Neuronal stem cell (in vitro differentiated cells): ENCODE measurements around the gene ERP44.

Experiments used
- DNase-seq: peaks from one replicate; pipeline ENCODE4 v3.0.0-alpha.2; 2013; ENCODE audit warnings: low spot score
- H2AFZ ChIP-seq: one replicate; pipeline ENCODE4 v1.6.1; 2013; ENCODE audit warnings: mild to moderate bottlenecking, low read length, inconsistent platforms
- H2AK5ac ChIP-seq: 2 replicates; pipeline ENCODE4 v1.6.1; 2013; ENCODE audit warnings: low read depth, mild to moderate bottlenecking, inconsistent platforms, low read length, moderate library complexity, mixed read lengths
- H2BK120ac ChIP-seq: 2 replicates; pipeline ENCODE4 v1.6.1; 2013; ENCODE audit warnings: low read depth, mild to moderate bottlenecking, inconsistent platforms, low read length, moderate library complexity, mixed read lengths
- H2BK12ac ChIP-seq: one replicate; pipeline ENCODE4 v1.6.1; 2013; ENCODE audit warnings: low read length, inconsistent platforms
- H2BK15ac ChIP-seq: 2 replicates; pipeline ENCODE4 v1.6.1; 2013; ENCODE audit warnings: mild to moderate bottlenecking, low read length, inconsistent platforms, mixed read lengths
- H2BK5ac ChIP-seq: one replicate; pipeline ENCODE4 v1.6.1; 2013; ENCODE audit warnings: inconsistent platforms, mild to moderate bottlenecking, low read length, moderate library complexity
- H3K14ac ChIP-seq: one replicate; pipeline ENCODE4 v1.6.1; 2013; ENCODE audit warnings: low read length, inconsistent platforms
- H3K18ac ChIP-seq: 2 replicates; pipeline ENCODE4 v1.6.1; 2013; ENCODE audit warnings: low read length, inconsistent platforms
- H3K23ac ChIP-seq: 2 replicates; pipeline ENCODE4 v1.6.1; 2013; ENCODE audit warnings: low read depth, mild to moderate bottlenecking, mixed read lengths, low read length, inconsistent platforms; ENCODE audit not compliant: poor library complexity
- H3K27ac ChIP-seq: replicated peaks from 3 replicates; pipeline ENCODE4 v1.5.1; 2013; ENCODE audit warnings: low read length, inconsistent platforms
- H3K27me3 ChIP-seq, 3 experiments: 2 replicates each; pipeline ENCODE4 v1.6.1; 2013; ENCODE audit warnings: low read length in 3 of 3, mild to moderate bottlenecking in 2 of 3, inconsistent platforms in 1 of 3, low read depth in 1 of 3, mixed read lengths in 1 of 3, moderate library complexity in 1 of 3; ENCODE audit not compliant: control insufficient read depth in 3 of 3, insufficient read depth in 3 of 3
- H3K36me3 ChIP-seq, 2 donors: replicated peaks in 1 of 2; 2 replicates each; pipeline ENCODE4 v1.6.1; 2013; ENCODE audit warnings: low read length in 2 of 2; ENCODE audit not compliant: control insufficient read depth in 2 of 2, insufficient read depth in 2 of 2
- H3K4ac ChIP-seq: 2 replicates; pipeline ENCODE4 v1.6.1; 2013; ENCODE audit warnings: inconsistent platforms, mild to moderate bottlenecking, low read length, moderate library complexity
- H3K4me1 ChIP-seq, 2 donors: 1 replicate in 1 of 2; 2 replicates in 1 of 2; pipeline ENCODE4 v1.6.1; 2013; ENCODE audit warnings: low read length in 2 of 2, low read depth in 1 of 2; ENCODE audit not compliant: control insufficient read depth in 2 of 2, insufficient read depth in 1 of 2
- H3K4me2 ChIP-seq: one replicate; pipeline ENCODE4 v1.6.1; 2013; ENCODE audit warnings: mild to moderate bottlenecking, low read length, inconsistent platforms; ENCODE audit not compliant: insufficient read depth, poor library complexity, severe bottlenecking
- H3K4me3 ChIP-seq, 2 donors: 2 replicates each; pipeline ENCODE4 v1.5.1; 2013; ENCODE audit warnings: low read length in 2 of 2, mild to moderate bottlenecking in 2 of 2, inconsistent platforms in 1 of 2, moderate library complexity in 1 of 2
- H3K79me1 ChIP-seq: one replicate; pipeline ENCODE4 v1.6.1; 2013; ENCODE audit warnings: low read depth, mild to moderate bottlenecking, inconsistent platforms, low read length, moderate library complexity
- H3K9ac ChIP-seq: one replicate; pipeline ENCODE4 v1.6.1; 2013; ENCODE audit warnings: mild to moderate bottlenecking, low read depth, low read length, inconsistent platforms; ENCODE audit not compliant: poor library complexity
- H3K9me3 ChIP-seq, 2 donors: replicated peaks in 1 of 2; 2 replicates each; pipeline versions ENCODE3 to v1.6.1; 2013; ENCODE audit warnings: low read length in 2 of 2, mild to moderate bottlenecking in 2 of 2, inconsistent platforms in 1 of 2, low read depth in 1 of 2, mixed read lengths in 1 of 2, moderate library complexity in 1 of 2; ENCODE audit not compliant: control insufficient read depth in 2 of 2, insufficient read depth in 1 of 2
- H4K8ac ChIP-seq: one replicate; pipeline ENCODE4 v1.6.1; 2013; ENCODE audit warnings: low read depth, mild to moderate bottlenecking, inconsistent platforms, low read length, moderate library complexity
- H4K91ac ChIP-seq: one replicate; pipeline ENCODE4 v1.6.1; 2013; ENCODE audit warnings: low read length, low read depth, mild to moderate bottlenecking, inconsistent platforms; ENCODE audit not compliant: poor library complexity
- WGBS, 2 donors: extraction: QIAGEN DNeasy Blood & Tissue Kit; methylation state at CpG; one replicate each; pipeline ENCODE4 v1.1.7; 2013; ENCODE audit warnings: missing lambda C conversion rate in 2 of 2, mixed read lengths in 1 of 2; ENCODE audit not compliant: insufficient read length in 2 of 2, insufficient replicate concordance in 1 of 2; ENCODE audit errors: extremely low coverage in 2 of 2; 5-methylcytosine and 5-hydroxymethylcytosine counted together

The ERP44 gene

GRCh38 chr9:99980598-99980997 is 118.2 kb downstream of the ERP44 start:
- Histone ChIP-seq H3K4me2 (no peak overlapping the region), H3K27me3 (no peaks in the 10 kb centered on the region), H3K4me1 (peaks cover 7 to 12% of the 10 kb centered on the region in 2 donors), H4K91ac (no peak overlapping the region), H2BK120ac (no peak overlapping the region), H3K36me3 (peaks cover 0 to 13% of the 10 kb centered on the region in 2 donors), H2BK5ac (no peak overlapping the region), H2BK15ac (no peak overlapping the region), H3K14ac (no peak overlapping the region), H3K23ac (no peak overlapping the region), H3K9ac (no peak overlapping the region), H3K79me1 (no peaks in the 10 kb centered on the region), H3K4ac (no peak overlapping the region), H2AFZ (no peak overlapping the region), H3K27ac (no peak overlapping the region), H4K8ac (no peak overlapping the region), H3K9me3 (no peaks in the 10 kb centered on the region), H3K18ac (no peak overlapping the region), H2BK12ac (no peak overlapping the region), H3K4me3 (no peak overlapping the region), H2AK5ac (no peak overlapping the region)
- DNase-seq: no peak
- no CpG with 5 or more reads among the region's 2 CpGs for WGBS, 2 donors

- Histone ChIP-seq H3K9me3 (no peaks in the 10 kb centered on the region), H3K36me3 (peaks cover 0 to 8% of the 10 kb centered on the region in 2 donors), H3K27me3 (no peaks in the 10 kb centered on the region), H3K14ac (no peak overlapping the region), H3K79me1 (no peaks in the 10 kb centered on the region), H4K91ac (no peak overlapping the region), H2AK5ac (no peak overlapping the region), H3K4me3 (no peak overlapping the region), H3K4me2 (no peak overlapping the region), H2AFZ (no peak overlapping the region), H4K8ac (no peak overlapping the region), H3K23ac (no peak overlapping the region), H3K4me1 (peaks cover 7 to 12% of the 10 kb centered on the region in 2 donors), H3K18ac (no peak overlapping the region), H2BK120ac (no peak overlapping the region), H3K9ac (no peak overlapping the region), H2BK15ac (no peak overlapping the region), H3K27ac (peak overlapping the region; percentile 33), H2BK5ac (no peak overlapping the region), H3K4ac (no peak overlapping the region), H2BK12ac (no peak overlapping the region)
- DNase-seq: peak; percentile 40
- WGBS, 2 donors: no CpG with 5 or more reads among the region's 1 CpG
Measured at GRCh38 chr9:99978221-99978620, 120.6 kb downstream of the ERP44 start.

- Histone ChIP-seq H3K4me3 (no peak overlapping the region), H3K9ac (no peak overlapping the region), H3K14ac (no peak overlapping the region), H3K18ac (no peak overlapping the region), H3K27me3 (no peaks in the 10 kb centered on the region), H3K9me3 (no peaks in the 10 kb centered on the region), H4K91ac (no peak overlapping the region), H2AFZ (no peak overlapping the region), H3K4ac (no peak overlapping the region), H3K79me1 (no peaks in the 10 kb centered on the region), H3K4me2 (no peak overlapping the region), H2BK12ac (no peak overlapping the region), H2BK15ac (no peak overlapping the region), H3K36me3 (peaks cover 0 to 3% of the 10 kb centered on the region in 2 donors), H2BK120ac (no peak overlapping the region), H3K27ac (no peak overlapping the region), H4K8ac (no peak overlapping the region), H3K23ac (no peak overlapping the region), H2AK5ac (no peak overlapping the region), H3K4me1 (peaks cover 7 to 12% of the 10 kb centered on the region in 2 donors), H2BK5ac (no peak overlapping the region)
- WGBS, 2 donors: no CpG with 5 or more reads among the region's 3 CpGs
- no peak for DNase-seq
Measured at GRCh38 chr9:99977033-99977792, 121.6 kb downstream of the ERP44 start.

GRCh38 chr9:99973455-99973854 is 125.3 kb downstream of the ERP44 start:
- H3K27me3 ChIP-seq: no peaks in the 10 kb centered on the region
- no peaks in the 10 kb centered on the region for H3K79me1 ChIP-seq
- H2AFZ ChIP-seq: no peak overlapping the region
- H2BK120ac ChIP-seq: no peak overlapping the region
- no peak overlapping the region for H2AK5ac ChIP-seq
- H3K4ac ChIP-seq: no peak overlapping the region
- no peak overlapping the region for H3K4me3 ChIP-seq
- H3K14ac ChIP-seq: no peak overlapping the region
- H2BK15ac ChIP-seq: no peak overlapping the region
- H3K4me1 ChIP-seq: peaks cover 7 to 10% of the 10 kb centered on the region in 2 donors
- H3K9ac ChIP-seq: no peak overlapping the region
- no peak for DNase-seq
- no peaks in the 10 kb centered on the region for H3K9me3 ChIP-seq
- H4K91ac ChIP-seq: no peak overlapping the region
- no peak overlapping the region for H3K4me2 ChIP-seq
- peaks cover 0 to 17% of the 10 kb centered on the region in 2 donors for H3K36me3 ChIP-seq
- H3K27ac ChIP-seq: no peak overlapping the region
- no peak overlapping the region for H4K8ac ChIP-seq
- no peak overlapping the region for H3K23ac ChIP-seq
- no peak overlapping the region for H2BK5ac ChIP-seq
- WGBS, 2 donors: no CpG with 5 or more reads among the region's 3 CpGs
- H2BK12ac ChIP-seq: no peak overlapping the region
- H3K18ac ChIP-seq: no peak overlapping the region
